ENCODE data around the gene ZCCHC17.

The ZCCHC17 gene

DNA sequence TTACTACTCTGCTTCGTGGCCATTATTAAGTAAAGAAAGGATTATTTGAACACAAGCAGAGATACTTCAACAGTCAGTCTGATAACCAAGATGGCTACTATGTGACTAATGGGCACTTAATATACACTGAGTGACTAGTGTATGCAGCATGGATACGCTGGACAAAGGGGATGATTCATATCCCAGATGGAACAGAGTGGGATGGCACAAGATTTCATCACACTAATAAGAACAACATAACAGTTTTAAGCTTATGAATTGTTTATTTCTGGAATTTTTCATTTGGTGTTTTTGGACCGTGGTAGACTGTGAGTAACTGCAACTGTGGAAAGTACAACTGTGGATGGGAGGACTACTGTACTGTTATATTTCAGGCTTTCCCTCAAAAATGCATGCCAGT lies 9.4 kb downstream of the ZCCHC17 start:
- peak; percentile 53 for DNase-seq (ENCODE audit: low spot score)

GRCh38 chr1:31308036-31308435 lies 11.2 kb downstream of the ZCCHC17 start:
- no peak for DNase-seq (ENCODE audit: low spot score)

DNA sequence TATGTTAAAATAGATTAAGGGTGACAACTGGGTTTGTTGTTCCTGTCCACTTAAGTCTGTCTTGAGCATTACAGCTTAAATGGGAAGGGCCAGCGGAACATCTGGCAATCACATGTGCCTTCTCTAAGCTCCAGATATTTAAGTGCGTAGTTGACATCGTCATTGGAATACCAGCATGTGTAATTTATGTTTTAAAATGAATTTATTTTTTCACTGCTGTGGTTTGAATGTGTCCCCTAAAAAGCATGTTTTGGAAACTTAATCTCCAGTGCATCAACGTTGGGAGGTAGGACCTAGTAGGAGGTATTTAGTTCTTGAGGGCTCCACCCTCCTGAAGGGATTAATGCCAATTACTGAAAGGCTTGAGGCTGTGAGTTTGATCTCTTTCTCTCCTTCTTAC lies 13.4 kb downstream of the ZCCHC17 start:
- no peak for DNase-seq (ENCODE audit: low spot score)

DNA sequence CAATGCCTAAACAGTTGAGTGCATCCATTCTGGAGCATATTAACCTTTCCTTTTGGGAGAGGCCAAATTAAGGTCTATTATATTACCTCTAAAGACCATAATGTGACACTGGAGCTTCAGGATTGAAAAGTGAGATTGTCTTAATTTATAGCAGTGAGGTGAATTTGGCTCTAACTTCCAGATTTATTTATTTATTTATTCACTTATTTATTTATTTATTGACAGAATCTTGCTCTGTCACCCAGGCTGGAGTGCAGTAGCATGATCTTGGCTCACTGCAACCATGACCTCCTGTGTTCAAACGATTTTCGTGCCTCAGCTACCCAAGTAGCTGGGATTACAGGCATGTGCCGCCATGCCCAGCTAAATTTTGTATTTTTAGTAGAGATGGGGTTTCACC lies 19.1 kb downstream of the ZCCHC17 start:
- DNase-seq (ENCODE audit: low spot score): no peak

DNA sequence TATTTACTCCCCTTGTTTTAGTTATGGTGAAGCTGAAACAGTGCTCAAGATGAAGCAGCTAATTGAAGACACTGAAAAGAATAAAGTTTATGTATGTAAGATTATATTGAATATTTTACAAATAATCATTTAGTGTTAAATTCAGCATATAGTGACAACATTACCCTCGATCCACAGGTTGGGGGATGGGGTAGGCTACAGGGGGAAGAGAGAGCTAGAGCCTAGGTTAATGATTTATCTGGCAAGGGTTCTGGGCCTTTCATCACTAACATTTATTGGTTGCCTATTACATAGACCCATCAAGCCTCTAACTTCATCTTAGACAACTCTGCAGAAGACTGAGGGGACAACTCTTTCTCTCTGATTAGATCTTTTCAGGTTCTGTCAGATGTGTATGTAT lies 21.3 kb downstream of the ZCCHC17 start:
- DNase-seq (ENCODE audit: low spot score): no peak

DNA sequence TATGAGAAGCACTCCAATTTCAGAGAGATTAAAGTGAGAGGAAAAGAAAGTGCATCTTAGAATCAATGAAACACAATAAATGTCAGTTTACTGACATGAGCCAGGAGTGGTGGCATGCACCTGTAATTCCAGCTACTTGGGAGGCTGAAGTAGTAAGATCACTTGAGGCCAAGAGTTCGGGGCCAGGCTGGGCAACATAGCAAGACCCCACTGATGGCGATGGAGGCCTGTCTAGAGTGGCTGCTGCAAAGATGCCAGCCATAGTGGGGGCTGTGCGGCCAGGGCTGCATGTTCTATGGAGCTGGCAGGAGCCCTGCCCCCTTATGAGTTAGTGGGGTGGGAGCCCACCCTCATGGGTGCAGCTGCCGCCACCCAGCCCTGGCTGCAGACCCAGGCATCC lies 27.3 kb downstream of the ZCCHC17 start:
- no peak for DNase-seq (ENCODE audit: low spot score)

- DNase-seq (ENCODE audit: low spot score): no peak
Observed at GRCh38 chr1:31324992-31325391, 28.2 kb downstream of the ZCCHC17 start.

- DNase-seq (ENCODE audit: low spot score): no peak
Observed at GRCh38 chr1:31326461-31326860, 29.6 kb downstream of the ZCCHC17 start.

GRCh38 chr1:31327381-31327780 lies 30.5 kb downstream of the ZCCHC17 start:
- DNase-seq (ENCODE audit: low spot score): no peak

DNA sequence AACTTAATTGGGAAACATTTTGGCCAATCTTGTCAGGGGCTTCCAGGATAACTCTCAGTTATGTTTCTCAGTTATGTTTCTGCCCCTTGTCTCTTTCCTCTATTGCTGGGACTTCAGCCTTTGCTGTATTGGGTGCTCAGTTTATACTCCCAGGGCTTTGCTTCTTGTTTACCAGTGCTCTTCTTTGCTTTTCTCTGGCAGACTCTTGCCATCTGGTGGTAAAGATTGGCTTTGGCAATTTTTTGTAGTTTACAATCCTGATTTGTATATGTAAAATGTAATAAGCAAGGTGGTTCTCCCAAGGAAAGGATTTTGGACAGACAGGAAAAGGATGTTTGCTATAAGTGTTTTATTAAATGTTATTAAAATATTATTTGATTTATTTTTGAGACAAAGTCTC lies 38.2 kb downstream of the ZCCHC17 start:
- DNase-seq (ENCODE audit: low spot score): peak; percentile 13

DNA sequence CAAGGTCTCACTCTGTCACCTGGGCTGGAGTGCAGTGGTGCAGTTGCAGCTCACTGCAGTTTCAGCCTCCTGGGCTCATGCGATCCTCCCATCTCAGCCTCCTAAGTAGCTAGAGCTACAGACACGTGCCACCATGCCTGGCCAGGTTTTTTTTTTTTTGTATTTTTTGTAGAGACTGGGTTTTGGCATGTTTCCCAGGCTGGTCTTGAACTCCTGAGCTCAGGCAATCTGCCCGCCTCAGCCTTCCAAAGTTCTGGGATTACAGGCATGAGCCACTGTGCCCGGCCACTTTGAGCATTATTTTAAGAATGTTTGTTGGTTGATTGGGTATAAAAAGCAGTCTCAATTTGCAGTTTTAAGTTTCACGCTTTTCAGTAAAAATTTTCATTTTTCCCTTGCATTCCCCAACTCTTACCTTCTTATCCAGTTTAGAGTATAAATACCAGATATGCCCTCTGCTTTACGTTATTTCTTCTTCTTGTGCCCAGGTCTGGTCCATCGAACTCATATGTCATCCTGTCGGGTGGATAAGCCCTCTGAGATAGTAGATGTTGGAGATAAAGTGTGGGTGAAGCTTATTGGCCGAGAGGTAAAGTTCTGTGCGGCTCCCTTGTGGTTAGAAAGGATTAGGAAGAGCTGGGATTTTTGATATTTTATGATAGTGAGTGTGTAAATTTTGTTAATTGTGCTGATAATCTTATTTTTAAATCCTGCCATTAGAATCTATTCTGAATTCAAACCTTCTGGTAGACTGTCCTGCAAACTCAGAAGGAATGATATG lies 40.0 kb downstream of the ZCCHC17 start:
- no peak for DNase-seq (ENCODE audit: low spot score)

GRCh38 chr1:31344503-31344902 lies 47.7 kb downstream of the ZCCHC17 start:
- DNase-seq (ENCODE audit: low spot score): no peak

DNA sequence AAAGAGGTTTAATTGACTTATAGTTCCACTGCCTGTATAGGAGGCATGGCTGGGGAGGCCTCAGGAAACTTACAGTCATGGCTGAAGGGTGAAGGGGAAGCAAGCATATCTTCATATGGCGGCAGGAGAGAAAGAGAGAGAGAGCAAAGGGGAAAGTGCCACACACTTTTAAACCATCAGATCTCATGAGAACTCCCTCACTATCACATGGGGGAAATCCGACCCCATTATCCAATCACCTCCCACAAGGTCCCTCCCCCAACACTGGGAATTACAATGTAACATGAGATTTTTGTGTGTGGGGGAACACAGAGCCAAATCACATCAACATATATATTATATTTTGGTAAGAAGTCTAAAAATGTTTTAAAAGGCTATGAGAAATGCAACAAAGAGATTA lies 48.8 kb downstream of the ZCCHC17 start:
- no peak for DNase-seq (ENCODE audit: low spot score)

GRCh38 chr1:31346785-31347184 lies 50.0 kb downstream of the ZCCHC17 start:
- DNase-seq (ENCODE audit: low spot score): no peak

- DNase-seq (ENCODE audit: low spot score): no peak
Observed at GRCh38 chr1:31348449-31348848, 51.6 kb downstream of the ZCCHC17 start.

GRCh38 chr1:31354283-31354682 lies 57.5 kb downstream of the ZCCHC17 start:
- DNase-seq (ENCODE audit: low spot score): no peak

- DNase-seq (ENCODE audit: low spot score): no peak
Observed at GRCh38 chr1:31356427-31356826, 59.6 kb downstream of the ZCCHC17 start.

DNA sequence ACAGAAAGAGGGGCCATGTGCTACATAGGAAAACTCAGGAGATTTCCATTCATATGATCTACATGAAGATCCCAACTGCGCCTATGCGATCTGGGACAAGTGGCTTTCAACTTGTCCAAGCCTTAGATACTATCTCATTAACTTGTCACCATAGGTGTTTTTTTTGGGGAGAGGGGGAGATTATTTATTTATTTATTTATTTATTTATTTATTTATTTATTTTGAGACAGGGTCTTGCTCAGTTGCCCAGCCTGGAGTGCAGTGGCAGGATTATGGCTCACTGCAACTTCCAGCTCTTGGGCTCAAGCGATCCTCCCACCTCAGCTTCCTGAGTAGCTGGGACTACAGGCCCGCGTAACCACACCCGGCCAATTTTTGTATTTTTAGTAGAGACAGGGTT lies 64.8 kb downstream of the ZCCHC17 start:
- no peak for DNase-seq (ENCODE audit: low spot score)

DNA sequence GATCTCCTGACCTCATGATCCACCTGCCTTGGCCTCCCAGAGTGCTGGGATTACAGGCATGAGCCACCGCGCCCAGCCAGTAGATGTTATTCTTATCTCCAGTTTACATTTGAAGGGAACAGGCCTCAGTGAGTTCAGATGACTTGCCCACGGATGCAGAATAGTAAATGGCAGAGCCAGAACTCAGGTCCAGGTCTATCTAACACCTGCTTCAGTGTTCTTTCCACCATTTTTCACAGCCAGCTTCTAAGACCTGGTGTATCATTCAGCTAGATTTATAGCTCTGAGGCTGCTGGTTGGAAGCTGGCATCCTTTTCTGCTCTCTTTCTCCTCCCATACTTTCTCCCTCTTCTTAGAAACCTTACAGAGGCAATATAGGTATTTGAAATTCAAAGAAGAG lies 65.2 kb downstream of the ZCCHC17 start:
- DNase-seq (ENCODE audit: low spot score): no peak

DNA sequence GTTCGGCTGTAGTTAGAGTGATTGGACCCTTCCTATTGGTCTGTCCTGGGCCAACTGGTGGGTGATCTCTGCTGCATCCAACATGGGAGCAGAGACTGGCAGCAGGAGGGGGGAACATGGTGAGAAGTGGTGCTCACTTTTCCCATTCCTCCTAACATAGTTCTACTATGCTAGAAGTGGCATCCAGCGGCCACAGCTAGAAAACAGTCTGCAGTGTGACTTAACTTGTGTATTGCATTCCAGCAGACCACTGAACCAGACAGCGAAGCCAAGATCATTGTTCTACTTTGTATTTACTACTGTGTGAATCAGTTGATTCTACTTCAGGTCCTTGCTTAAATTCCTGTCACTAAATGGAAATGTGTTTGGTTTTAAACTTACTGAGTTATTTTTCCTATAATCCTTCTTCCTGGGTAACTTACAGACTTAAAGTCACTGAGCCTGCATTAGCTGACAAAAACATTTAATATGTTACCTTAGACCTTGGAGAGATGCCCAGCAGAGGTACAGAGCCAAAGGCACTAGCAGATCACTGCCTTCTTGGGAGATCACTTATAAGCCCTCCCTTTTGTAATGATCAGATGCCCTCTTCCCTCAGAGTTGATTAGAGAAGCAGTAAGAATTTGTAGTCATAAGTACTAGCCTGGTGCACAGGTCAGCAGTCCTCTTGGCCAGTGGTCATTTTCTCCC lies 67.9 kb downstream of the ZCCHC17 start:
- DNase-seq (ENCODE audit: low spot score): no peak

- DNase-seq (ENCODE audit: low spot score): no peak
Observed at GRCh38 chr1:31366796-31367195, 70.0 kb downstream of the ZCCHC17 start.

GRCh38 chr1:31368611-31369107 lies 71.8 kb downstream of the ZCCHC17 start:
- no peak for DNase-seq (ENCODE audit: low spot score)

DNA sequence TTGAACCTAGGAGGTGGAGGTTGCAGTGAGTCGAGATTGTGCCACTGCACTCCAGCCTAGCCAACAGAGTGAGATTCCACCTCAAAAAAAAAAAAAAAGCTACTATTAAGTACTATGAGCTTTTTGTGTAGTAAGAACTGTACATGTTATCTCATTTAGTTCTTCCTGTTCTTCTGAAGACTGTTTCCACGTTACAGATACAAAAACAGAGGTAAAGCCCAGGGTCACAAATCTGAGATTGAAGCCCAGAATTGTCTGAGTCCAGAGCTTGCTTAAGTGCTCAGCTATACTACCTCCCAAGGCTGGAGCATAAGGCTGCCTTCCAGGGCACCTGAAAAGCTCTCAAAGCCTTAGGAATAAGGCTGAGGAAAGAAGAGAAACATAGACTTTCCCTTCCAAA lies 73.2 kb downstream of the ZCCHC17 start:
- DNase-seq (ENCODE audit: low spot score): no peak

DNA sequence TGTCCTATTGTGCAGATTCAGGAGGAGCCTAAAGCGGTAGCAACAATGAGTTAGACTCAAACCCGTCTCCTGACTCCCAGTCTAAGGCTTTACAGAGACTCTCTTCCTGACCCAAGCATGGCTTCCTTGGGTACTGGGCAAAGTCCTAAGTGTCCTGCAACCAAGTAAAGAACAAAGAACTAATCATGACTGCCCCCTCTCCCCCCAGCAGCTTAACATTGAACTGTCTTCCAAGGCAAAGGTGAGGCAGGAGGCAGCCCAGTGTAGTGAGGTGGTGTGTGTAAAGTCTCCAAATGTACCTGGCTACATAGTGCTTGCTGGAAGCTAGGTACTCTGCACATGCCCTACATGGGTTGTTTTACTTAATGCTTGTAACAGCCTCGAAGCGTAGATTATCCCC lies 73.7 kb downstream of the ZCCHC17 start:
- no peak for DNase-seq (ENCODE audit: low spot score)
